GM19240 (cell line): ENCODE data around the gene TMEM184B.

ENCODE experiments used
- DNase-seq: peaks from one replicate; pipeline ENCODE4 v3.0.0; 2011; ENCODE audit warnings: low spot score; ENCODE audit not compliant: insufficient read length

The TMEM184B gene

GRCh38 chr22:38228326-38228872 is 44.4 kb downstream of the TMEM184B start:
- DNase-seq, result no peak

- no peak for DNase-seq
These were observed 45.8 kb downstream of the TMEM184B start for GRCh38 chr22:38226853-38227649.

GRCh38 chr22:38223289-38223960 is 49.4 kb downstream of the TMEM184B start:
- DNase-seq, result no peak

- DNase-seq, result no peak
These were observed 50.1 kb downstream of the TMEM184B start for GRCh38 chr22:38222797-38223119.

- DNase-seq, result no peak
These were observed 50.7 kb downstream of the TMEM184B start for GRCh38 chr22:38221908-38222796.

- no peak for DNase-seq
These were observed 51.4 kb downstream of the TMEM184B start for GRCh38 chr22:38221407-38221806.

- DNase-seq, result no peak
These were observed 52.0 kb downstream of the TMEM184B start for GRCh38 chr22:38220653-38221386.

GRCh38 chr22:38220163-38220562 is 52.6 kb downstream of the TMEM184B start:
- DNase-seq, result no peak

- DNase-seq, result no peak
These were observed 53.2 kb downstream of the TMEM184B start for GRCh38 chr22:38219632-38220031.

GRCh38 chr22:38218661-38219622 is 53.9 kb downstream of the TMEM184B start:
- no peak for DNase-seq

GRCh38 chr22:38215156-38216038 is 57.4 kb downstream of the TMEM184B start:
- DNase-seq, result no peak

- DNase-seq, result no peak
These were observed 58.3 kb downstream of the TMEM184B start for GRCh38 chr22:38214302-38215056.

GRCh38 chr22:38213990-38214301 is 58.9 kb downstream of the TMEM184B start:
- DNase-seq, result no peak

GRCh38 chr22:38213319-38213989 is 59.4 kb downstream of the TMEM184B start:
- DNase-seq, result no peak

- no peak for DNase-seq
These were observed 60.4 kb downstream of the TMEM184B start for GRCh38 chr22:38212442-38212841.

GRCh38 chr22:38211556-38211955 is 61.3 kb downstream of the TMEM184B start:
- DNase-seq, result no peak

- no peak for DNase-seq
These were observed 64.2 kb downstream of the TMEM184B start for GRCh38 chr22:38208551-38208968.
